CD4-positive, alpha-beta T cell treated with Interleukin-1 beta for 1 hour (primary cell): ENCODE data around the gene PCDHA1.

Experiments
- DNase-seq, 2 donors: peaks; one replicate each; pipeline ENCODE4 v3.0.0-alpha.2; 2020 to 2022

Gene PCDHA1

DNA sequence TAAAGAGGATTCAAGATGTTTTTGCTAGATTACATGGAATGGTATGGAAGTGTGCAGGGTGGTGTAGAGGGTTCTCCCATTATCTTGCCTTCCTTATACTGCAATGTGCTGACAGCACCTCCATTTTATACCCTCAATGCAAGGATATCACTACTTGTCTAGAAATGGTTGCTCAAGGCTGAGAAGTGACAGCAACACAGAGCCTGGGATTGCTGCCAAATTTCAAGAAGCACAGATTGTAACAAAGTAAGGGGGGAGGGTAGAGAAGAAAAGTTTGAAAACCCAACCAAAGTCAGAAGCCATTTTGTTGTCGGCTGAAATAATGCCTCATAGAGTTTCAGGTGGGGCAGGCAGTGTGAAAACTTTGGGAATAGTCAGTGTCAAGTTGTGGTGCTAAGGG, 210.1 kb downstream of the PCDHA1 start:
- no peak for DNase-seq

DNA sequence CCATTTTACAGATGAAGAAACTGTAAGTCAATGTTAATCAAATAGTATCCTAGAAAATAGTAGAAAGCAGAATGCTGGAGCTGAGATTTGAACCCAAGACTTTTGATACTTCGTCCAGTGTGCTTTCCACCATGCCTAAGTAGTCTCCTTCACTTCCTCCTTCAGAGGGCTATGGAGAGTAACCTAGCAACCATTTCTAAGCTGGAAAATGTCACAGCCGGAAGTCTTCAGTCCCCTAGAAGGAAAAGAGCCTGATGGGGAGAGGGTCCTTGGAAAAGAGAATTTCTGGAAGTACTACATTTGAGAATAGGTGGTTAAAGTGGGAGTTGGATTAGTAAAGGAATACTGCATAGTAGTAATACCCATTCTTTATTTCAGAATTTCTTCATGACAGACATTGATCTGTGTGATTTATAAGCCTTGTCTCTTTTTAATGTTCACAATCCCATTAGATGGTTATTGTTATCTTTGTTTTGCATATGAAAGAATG, 213.0 kb downstream of the PCDHA1 start:
- no peak for DNase-seq

DNA sequence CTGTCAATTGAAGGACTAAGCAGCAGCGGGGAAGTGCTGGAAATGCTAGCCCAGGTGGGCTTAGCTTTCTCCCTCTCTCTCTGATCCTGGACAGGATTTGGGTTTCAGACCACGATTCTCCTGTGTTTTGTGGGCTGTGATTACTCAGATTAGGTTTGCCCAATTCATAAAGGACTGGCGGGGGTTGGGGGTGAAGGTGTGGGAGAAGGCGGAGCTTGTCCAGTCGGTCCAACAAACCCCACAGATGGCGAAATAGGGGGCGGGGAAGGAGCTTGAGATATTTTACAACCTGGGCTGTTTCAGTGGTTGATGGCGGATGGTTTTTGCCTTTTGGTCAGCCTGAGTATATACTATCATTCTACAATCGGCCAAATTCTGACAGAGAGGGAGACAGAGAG, 215.5 kb downstream of the PCDHA1 start:
- no peak for DNase-seq

DNA sequence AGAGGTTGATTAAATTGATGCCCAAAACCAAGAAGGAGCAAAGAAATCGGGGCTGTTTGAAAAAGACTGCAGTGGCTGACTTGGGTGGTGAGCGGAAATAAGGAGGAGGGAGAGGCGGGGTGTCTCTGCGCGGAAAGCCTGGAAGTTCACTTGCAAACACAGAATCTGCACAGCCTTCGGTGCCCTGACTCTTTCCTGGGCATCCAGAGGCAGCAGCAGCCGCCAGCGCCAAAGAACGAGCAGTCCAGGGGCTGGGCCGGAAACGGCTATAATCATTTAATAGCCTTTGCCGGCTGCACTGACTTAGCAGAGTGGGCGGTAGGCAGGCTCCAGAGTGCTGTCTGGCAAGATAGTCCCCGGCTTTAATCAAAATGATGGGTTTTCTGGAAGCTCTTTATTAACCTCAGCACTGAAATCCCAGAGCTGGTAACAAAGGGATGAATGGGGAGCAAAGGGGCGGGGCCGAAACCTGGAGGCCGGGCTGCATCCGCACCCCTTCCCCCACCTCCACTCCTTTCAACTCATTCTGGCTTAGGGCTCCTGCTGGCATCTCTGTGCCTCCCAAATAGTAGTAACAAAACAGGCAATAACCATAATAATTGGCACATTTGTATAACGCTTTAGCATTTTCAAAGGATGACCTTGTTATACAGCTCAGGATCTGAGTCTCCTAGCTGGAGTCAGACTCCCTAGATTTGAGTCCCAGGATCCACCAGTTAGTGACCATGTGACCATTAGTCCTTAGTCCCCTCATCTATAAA, 216.1 kb downstream of the PCDHA1 start:
- DNase-seq = no peak

DNA sequence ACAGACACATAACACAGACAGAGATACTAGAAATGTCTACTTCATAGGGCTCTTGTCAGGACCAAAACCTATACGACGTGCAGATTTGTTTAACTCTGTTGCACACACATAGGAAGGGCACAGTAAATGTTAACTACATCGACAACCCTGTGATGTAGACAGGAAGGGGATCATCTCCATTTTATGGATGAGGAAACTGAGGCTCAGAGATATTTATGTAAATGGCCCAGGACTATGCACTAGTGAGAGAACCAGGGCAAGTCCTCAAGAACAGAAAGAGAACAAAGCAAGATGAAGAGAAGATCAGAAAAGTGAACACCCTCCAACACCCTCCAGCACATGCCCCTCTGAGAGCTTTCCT, 216.6 kb downstream of the PCDHA1 start:
- no peak for DNase-seq

DNA sequence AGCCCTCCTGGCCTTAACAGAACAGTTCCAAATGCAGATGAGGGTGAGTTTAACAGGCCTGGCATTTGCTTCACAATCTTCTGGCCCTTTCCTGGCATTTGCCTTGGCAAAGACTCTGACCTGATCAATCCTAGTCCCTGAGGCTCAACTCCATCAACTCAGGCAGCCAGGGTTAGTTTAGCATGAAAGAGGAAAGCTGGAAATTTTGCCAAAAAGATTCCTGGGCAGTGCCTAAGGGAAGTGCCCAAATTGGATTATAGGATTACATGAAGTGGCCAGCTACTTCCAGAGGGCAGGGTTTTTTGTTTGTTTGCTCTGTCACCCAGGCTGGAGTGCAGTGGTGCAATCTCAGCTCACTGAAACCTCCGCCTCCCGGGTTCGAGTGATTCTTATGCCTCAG, 217.1 kb downstream of the PCDHA1 start:
- DNase-seq = no peak

DNA sequence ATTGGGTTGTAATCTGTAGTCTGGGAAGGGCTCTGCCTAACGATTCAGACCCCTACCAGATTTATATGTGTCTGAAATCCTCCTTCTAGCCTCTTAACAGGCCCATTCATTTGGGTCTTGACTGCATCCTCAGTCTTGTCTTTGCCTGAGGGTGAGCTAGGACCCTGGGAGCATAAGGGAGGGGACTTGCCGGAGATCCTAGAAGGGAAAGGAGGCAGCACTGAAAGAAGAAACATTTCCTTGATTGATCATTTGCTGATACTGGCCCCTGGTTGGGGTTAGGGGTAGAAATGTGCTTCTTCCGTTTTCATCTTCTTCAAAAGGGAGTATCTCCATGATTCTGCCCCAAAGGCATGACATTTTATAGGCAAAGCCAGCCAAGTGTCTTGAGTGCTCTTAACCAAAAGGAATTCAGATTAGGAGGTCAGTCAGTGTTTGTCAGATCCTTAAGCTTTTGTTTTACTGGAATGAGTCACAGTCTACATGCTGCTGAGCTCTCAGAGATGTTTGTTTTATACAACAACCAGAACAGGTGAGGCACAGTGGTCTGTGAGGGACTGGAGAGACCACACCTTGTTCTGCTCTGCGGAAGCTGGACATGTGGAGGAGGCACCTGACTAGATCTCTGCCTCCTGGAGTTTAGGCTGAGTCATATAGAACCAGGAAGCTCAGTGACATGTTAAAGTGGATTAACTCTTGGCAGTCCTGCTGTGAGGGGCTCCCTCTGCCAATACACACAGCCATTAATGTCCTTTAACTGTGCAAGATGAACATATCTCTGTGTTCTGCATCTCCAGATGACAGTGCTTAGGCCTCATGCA, 218.1 kb downstream of the PCDHA1 start:
- no peak for DNase-seq

DNA sequence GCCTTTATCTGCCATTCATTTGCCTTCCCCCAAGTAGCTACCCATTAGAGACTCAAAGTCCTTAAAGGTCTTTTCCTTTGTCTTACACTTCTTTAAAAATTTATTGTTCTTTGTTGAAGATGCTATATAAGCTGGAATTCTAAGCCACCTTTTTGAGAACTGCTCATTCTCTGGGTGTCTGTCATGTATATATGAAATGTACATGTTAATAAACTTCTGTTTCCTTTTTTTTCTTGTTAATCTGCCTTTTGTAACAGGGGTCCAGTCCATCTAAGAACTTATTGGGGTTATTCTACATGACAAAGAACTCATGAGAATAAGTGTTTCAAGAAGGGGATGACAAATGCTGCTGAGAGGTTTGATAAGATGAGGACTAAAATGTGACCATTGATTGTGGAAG, 221.9 kb downstream of the PCDHA1 start:
- no peak for DNase-seq

DNA sequence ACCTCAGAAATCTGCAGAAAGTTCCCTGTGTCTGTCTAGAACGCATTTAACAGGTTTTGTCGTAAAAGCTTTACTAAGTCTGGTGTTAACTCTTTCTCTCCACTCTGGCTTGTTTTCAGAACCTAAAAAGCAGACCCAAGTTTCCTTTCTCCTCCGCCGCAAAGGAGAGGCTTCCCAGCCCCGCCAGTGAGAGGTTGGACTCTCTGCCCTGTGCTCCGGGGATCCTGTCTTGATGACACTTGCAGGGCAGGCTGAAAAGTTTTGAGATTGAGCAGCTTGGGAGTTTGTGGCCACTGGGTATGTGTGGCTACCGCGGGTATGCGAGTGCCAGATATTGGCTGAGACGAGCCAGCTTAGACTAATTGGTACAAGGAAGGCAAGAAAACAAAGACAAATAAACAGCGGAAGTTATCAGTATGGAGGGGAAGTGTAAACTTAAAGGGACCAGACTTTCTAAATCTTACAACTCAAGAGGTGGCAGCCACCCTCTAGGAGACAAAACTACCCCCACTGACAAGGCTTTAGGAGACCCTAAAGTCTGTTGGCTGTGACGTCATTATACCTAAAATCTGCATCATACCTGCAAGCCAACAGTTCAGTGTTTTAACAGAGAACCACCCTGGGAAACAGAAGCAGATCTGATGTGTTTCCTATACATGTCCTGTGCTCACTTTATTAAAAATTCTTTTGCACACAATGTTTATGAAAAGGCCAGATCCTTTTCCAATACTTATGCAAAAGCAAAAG, 224.3 kb downstream of the PCDHA1 start:
- DNase-seq = no peak

DNA sequence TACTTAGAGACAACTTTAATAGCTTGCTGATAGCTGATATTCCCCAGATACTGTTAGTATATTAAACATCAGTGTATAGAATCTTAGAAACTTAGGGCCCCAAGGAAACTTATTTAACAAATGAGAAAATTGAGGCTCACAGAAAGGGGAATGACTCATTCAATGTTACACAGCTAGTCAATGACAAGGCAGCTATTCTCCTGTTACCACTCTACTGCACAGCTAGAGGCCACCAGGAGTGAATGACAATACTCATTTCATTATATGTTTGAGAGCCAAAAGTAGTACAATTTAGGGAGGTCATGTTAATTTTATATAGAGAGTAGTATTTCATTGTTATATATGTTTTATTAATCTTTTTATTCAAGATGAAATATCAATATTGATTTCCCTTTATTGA, 232.0 kb downstream of the PCDHA1 start:
- DNase-seq = no peak

DNA sequence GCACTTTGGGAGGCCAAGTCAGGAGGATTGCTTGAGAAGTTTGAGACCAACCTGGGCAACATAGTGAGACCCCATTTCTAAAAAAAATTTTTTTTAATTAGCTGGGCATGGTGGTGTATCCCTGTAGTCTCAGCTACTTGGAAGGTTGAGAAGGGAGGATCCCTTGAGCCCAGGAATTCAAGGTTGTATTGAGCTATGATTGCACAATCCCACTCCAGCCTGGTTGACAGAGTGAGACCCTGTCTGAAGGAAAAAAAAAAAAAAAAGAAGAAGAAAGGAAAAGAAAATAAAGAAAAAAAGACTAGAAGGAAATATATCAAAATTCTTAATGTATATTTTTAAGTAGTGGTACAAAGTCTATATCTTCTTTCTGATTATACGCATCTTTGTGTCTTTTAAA, 236.4 kb downstream of the PCDHA1 start:
- no peak for DNase-seq

DNA sequence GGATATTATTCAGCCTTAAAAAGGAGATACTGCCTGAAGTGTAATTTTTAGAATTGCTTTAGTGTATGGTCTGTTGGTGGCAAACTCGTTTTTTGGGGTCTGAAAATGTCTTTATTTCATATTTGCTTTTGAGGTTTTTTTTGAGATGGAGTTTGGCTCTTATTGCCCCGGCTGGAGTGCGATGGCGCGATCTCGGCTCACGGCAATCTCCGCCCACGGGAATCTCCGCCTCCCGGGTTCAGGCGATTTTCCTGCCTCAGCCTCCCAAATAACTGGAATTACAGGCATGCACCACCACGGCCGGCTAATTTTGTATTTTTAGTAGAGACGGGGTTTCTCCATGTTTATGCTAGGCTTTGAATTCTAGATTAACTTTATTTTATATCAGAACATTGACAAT, 245.1 kb downstream of the PCDHA1 start:
- no peak for DNase-seq

DNA sequence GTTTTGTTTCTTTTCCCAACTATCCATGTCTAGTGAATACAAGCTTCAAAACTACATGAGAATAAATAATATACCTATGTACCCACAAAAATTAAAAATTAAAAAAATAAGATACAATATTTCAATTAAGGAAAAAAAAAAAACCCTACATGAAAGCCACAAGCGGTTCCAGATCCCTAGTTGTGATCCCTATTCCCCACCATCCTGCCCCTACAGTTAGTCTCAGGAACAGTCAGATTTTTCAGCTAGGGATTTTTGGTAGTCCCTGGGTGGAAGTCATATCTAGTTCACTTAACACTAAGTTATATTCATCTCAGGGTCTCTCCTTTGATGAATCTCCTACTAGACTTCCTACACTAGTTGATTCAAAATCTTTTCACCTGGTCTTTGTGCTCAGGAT, 246.7 kb downstream of the PCDHA1 start:
- no peak for DNase-seq

DNA sequence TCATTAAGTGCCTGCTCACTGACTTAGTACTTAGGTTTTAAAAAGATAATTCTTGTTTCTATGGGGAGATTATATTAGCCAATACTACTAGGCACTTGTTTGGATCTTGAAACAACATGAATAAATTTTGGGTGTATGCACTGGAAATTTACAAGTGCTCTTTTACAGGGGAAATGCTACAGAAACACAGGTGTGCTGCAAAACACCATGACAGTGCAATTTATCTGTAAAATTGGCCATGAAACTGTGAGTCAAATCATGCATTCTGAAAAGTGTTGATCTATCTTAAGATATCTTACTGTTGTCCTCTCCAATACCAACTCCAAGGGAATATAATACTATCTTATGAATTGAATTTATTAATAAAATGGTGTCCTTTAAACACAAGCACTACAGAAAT, 253.1 kb downstream of the PCDHA1 start:
- DNase-seq = no peak

DNA sequence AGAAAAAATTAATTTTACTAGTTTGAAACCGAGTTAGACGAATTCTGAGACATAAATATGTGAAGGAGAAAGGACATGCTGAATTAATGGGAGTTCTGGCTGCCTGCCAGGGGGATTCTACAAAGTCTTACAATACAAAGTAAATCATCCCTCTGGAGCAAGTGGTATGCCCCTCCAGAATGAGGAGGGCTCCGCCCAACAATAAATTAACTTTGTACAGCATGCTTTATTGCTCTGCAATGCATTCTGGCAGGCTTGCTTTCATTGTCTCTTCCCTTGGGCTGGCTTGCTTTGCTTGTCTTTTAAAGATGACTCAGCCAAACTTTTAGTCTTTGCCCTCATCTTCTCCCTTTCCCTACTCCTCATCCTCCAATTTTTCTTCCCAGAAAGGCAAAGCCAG, 253.6 kb downstream of the PCDHA1 start:
- DNase-seq = no peak

DNA sequence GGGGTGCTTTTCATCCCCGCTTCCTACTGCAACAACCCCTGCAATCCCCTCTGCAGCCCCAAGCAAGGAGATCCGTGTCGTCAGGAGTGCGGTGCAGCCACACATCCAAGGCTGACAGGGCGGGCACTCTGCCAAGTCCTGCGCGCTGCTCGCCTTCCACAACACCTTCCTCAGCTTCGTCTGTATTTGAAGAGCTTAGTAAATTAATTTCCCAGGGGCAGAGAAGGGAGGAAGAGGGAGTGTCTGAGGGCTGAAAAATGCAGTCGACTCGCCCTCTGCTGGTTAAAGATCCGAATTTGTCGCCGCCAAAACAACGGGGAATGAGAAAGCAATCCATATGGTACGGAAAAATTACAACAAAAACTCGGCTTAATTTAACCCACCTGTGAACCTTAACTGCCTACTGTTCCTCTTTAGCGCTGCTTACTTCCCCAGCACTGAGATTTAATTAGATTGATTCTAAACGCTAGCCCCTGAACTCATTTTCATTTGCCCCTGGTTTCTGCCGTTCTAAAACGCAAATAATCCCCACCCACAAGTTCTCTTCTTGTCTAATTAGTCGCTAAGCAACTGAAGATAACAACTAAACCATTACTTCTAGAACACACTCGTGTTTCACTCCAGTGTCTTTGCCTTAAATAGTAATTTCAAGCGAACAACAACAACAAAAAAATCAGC, 254.3 kb downstream of the PCDHA1 start:
- DNase-seq = no peak

DNA sequence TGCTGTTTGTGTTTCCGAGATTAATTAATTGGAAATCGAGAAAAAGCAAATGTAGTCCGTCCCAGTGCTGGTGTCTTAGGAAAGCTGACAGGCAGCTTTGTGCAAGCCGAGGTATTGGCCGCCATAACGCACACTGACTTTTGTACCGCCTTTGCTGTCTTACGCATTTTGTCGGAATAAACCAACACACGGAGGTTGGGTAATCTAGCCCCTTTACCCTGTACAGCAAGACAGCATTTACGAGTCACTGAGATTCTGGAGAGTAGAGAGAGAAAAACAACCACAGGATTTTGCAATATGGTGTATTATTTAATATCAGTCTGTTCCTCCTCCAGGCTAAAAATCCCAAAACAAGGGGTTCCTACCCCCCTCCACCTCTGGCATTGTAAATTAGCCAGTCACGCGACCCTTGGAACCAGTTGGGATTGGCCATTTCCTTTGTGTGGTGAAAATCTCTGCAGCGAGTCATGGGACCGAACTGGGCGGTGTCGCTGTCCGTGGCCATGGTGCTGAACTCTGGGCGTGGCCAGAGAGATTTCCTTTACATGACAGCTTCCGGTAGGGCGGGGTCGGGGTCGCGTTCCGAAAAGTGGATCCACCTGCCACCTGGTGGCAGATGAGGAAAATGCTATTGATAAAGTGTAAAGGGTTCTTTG, 255.0 kb downstream of the PCDHA1 start:
- DNase-seq = peak; percentile 47 to 65

DNA sequence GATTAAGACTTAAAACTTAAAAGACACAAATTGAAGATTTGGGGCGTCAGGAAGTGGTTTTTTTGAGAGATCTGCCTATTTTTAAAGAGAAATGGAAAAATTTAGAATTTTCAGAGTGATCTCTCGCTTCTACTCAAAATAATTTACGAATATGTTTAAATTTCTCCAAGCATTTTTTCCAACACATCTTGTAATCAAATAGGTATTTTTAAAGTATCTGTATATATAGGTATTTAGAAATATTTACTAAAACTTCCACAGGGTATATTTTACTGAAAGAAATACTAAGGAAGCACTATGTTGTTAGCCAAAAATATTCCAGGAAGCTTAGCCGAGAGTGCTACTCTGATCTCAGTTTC, 255.5 kb downstream of the PCDHA1 start:
- no peak for DNase-seq

DNA sequence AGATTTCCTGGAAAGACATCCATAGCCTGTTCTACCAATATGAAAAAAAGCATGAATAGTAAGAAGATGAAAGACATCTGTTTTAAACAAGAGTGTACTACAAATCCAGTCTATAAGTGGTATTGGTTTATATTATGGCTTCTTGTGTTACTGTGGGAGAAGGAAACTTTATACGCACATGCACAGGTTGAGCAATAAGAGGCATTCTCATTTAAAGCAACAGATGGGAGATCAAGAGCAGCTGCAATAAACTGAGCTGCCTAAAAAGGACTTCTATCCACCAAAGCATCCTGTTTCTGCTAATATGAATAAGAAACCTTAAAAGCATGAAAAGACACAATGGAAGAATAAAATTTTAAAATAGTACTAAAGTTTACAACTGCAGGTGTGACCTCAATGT, 256.6 kb downstream of the PCDHA1 start:
- no peak for DNase-seq

DNA sequence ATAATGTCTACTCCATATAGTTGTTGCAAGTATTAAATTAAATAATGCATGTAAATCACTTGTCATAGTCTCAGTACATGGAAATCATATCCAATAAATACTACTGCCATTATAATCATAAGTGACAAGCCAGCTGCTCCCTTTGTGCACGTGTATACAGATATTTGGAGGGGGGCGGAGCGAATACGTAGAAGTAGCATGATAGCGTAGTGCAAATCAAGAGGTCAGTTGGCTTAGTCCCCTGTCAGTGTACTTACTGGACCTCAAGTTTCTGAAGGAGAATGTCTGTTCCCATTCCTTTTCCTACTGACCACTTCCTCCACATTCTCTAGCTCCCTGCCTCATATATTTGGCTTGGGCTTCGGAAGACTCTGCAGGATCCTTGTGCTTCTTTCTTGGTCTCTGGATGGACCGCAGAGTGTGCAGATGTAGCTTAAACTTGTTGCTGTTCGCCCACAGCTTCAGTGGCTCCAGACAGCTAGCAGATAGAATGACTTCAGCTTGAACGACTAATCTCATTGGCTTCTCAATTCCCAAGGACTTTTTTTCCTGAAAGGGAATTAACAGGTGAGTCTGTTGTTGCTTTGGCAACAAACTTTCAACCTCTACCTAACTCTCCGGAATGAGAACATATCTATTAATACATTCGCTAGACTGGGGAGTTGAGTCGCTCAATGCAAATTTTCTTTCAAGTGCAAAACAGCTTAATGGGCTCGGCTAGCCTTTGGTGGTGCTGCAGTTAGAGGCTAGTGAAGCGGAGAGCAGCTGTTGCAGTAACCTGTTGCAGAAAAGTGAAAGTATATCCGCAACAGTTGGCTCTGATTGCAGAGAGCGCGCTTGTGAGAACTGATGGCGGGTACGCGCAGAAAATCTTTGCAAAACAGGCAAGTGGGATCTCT, 264.9 kb downstream of the PCDHA1 start, which contains the start of gene PCDHB1:
Gene PCDHB1 (plus strand): TSS at position 753 of the 899 bp plus-strand sequence. CDS start 97 bp downstream, at position 850.
- DNase-seq = no peak

DNA sequence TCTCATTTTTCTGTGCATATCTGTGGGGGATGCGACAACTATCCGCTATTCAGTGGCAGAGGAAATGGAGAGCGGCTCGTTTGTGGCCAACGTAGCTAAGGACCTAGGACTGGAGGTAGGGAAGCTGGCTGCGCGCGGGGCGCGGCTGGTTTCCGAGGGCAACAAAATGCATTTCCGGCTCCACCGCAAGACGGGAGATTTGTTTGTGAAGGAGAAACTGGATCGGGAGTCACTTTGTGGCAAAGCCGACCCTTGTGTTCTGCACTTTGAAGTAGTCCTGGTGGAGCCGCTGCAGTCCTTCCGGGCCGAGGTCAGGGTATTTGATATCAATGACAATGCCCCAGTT, 265.6 kb downstream of the PCDHA1 start:
- no peak for DNase-seq
